Measurements from ENCODE around the gene LPP. TPM values are rescaled to one million over a fixed set of nuclear protein-coding genes. Genes with fewer than 3 reads are reported as not detected.

Gene LPP
- total RNA-seq, 1 experiment from 2014 or later, result 20.4 TPM

GRCh38 chr3:188589771-188590170 lies 435.8 kb downstream of the LPP start:
- BruUV-seq (replicated peaks), result no TSS peak
- POLR2A ChIA-PET (ENCODE audit: unreplicated experiment), result interaction anchor here (0.5 to 0.6 kb wide), 2 partner anchors 31 to 383 kb away, joined by 3 to 31 read pairs; no protein-coding TSS in a partner anchor
- CTCF ChIA-PET, result no interaction called here

GRCh38 chr3:188590557-188590956 lies 436.6 kb downstream of the LPP start:
- Histone ChIP-seq H4K20me1 (ENCODE audit: low read length) (no peaks in the 10 kb centered on the region), H3K27me3 (ENCODE audit: low read length) (no peaks in the 10 kb centered on the region), H3K9me3 (ENCODE audit: low read length) (no peaks in the 10 kb centered on the region), H3K36me3 (ENCODE audit: low read depth, low read length) (no peaks in the 10 kb centered on the region), H3K9ac (ENCODE audit: low read length) (no peak overlapping the region), H3K4me1 (ENCODE audit: insufficient read depth, low read length) (peaks cover 22% of the 10 kb centered on the region), H3K9me2 (replicated peaks; ENCODE audit: low read length) (no peaks in the 10 kb centered on the region), H2AFZ (ENCODE audit: low read length) (no peak overlapping the region), H3K4me2 (ENCODE audit: low read length) (no peak overlapping the region), H3K79me2 (ENCODE audit: low read length) (no peaks in the 10 kb centered on the region), H3K4me3 (ENCODE audit: low read length) (no peak overlapping the region), H3K27ac (ENCODE audit: low read length) (no peak overlapping the region), H3F3A (ENCODE audit: low read length, unreplicated experiment) (no peaks in the 10 kb centered on the region)
- ChIA-PET POLR2A (ENCODE audit: unreplicated experiment) (no interaction called here), CTCF (no interaction called here)
- no peak for DNase-seq
- no peak for ATAC-seq
- BruUV-seq (replicated peaks), result no TSS peak
- intact Hi-C loops (cut with micrococcal nuclease), result loop anchor here (5.0 kb wide), 1 partner anchor 108 kb away; no protein-coding TSS in a partner anchor
- TF ChIP-seq EZH2phosphoT487 (IDR thresholded peaks at IDR 0.05; ENCODE audit: borderline replicate concordance, low read length), result no peak
- TF ChIP-seq CTCF (conservative IDR thresholded peaks at IDR 0.05; ENCODE audit: low read depth, low read length), result no peak
- TF ChIP-seq EZH2 (IDR thresholded peaks at IDR 0.05; ENCODE audit: low read length, unreplicated experiment), result no peak

More at GRCh38 chr3:188589771-188590170, 435.8 kb downstream of the LPP start:
- peaks cover 22% of the 10 kb centered on the region for H3K4me1 ChIP-seq (ENCODE audit: insufficient read depth, low read length)
- intact Hi-C loops (cut with micrococcal nuclease), result loop anchor here (5.0 to 10.0 kb wide), 3 partner anchors 107 to 845 kb away; partner anchors contain the start of gene BCL6
- no peak overlapping the region for H3K9ac ChIP-seq (ENCODE audit: low read length)
- no peaks in the 10 kb centered on the region for H3K27me3 ChIP-seq (ENCODE audit: low read length)
- no peak for ATAC-seq
- no peaks in the 10 kb centered on the region for H3K36me3 ChIP-seq (ENCODE audit: low read depth, low read length)
- no peaks in the 10 kb centered on the region for H3K9me3 ChIP-seq (ENCODE audit: low read length)
- TF ChIP-seq EZH2 (IDR thresholded peaks at IDR 0.05; ENCODE audit: low read length, unreplicated experiment) (no peak), CTCF (conservative IDR thresholded peaks at IDR 0.05; ENCODE audit: low read depth, low read length) (no peak), EZH2phosphoT487 (IDR thresholded peaks at IDR 0.05; ENCODE audit: borderline replicate concordance, low read length) (no peak)
- H2AFZ ChIP-seq (ENCODE audit: low read length), result no peak overlapping the region
- no peaks in the 10 kb centered on the region for H3K9me2 ChIP-seq (replicated peaks; ENCODE audit: low read length)
- no peak overlapping the region for H3K4me2 ChIP-seq (ENCODE audit: low read length)
- no peak overlapping the region for H3K4me3 ChIP-seq (ENCODE audit: low read length)
- H3K79me2 ChIP-seq (ENCODE audit: low read length), result no peaks in the 10 kb centered on the region
- DNase-seq, result no peak
- H3F3A ChIP-seq (ENCODE audit: low read length, unreplicated experiment), result no peaks in the 10 kb centered on the region
- no peak overlapping the region for H3K27ac ChIP-seq (ENCODE audit: low read length)
- no peaks in the 10 kb centered on the region for H4K20me1 ChIP-seq (ENCODE audit: low read length)

DNA sequence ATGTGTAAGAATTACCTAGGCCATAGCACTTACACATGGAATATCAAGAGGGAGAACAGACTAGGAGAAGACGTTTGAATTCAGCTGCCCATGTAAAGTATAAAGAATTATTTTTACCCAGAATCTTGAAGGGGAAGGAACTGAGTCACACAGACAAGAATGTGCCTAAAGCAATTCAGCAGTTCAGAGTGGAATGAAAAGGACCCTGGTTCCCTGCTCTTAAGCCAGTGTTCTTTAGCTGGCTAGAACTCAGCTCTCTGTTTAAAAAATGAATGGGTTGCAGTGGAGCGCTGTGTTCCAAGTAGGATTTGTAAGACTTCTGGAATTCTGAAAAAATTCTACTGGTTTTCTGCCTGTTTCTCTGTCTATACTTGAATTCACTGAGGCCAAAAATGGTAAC lies 440.2 kb downstream of the LPP start:
- ChIA-PET CTCF (no interaction called here), POLR2A (ENCODE audit: unreplicated experiment) (interaction anchor here (0.5 to 0.8 kb wide), 5 partner anchors 8 to 338 kb away, joined by 3 to 8 read pairs (median 5); no protein-coding TSS in a partner anchor)
- H3K36me3 ChIP-seq (ENCODE audit: low read depth, low read length), result no peaks in the 10 kb centered on the region
- TF ChIP-seq EZH2 (IDR thresholded peaks at IDR 0.05; ENCODE audit: low read length, unreplicated experiment), result no peak
- no peak for TF ChIP-seq CTCF (conservative IDR thresholded peaks at IDR 0.05; ENCODE audit: low read depth, low read length)
- TF ChIP-seq EZH2phosphoT487 (IDR thresholded peaks at IDR 0.05; ENCODE audit: borderline replicate concordance, low read length), result no peak
- peaks cover 38% of the 10 kb centered on the region for H3K4me1 ChIP-seq (ENCODE audit: insufficient read depth, low read length)
- no peaks in the 10 kb centered on the region for H3K9me3 ChIP-seq (ENCODE audit: low read length)
- no peaks in the 10 kb centered on the region for H3K9me2 ChIP-seq (replicated peaks; ENCODE audit: low read length)
- DNase-seq (peak; percentile 86), ATAC-seq (peak; percentile 83)
- intact Hi-C loops (cut with micrococcal nuclease), result loop anchor here (5.0 kb wide), 1 partner anchor 112 kb away; no protein-coding TSS in a partner anchor
- peak overlapping the region; percentile 36; the same call in 1 of the 2 replicates for H3K4me3 ChIP-seq (ENCODE audit: low read length)
- peak overlapping the region; percentile 15; the same call in 1 of the 2 replicates for H3K9ac ChIP-seq (ENCODE audit: low read length)
- no peaks in the 10 kb centered on the region for H3K27me3 ChIP-seq (ENCODE audit: low read length)
- no peaks in the 10 kb centered on the region for H3K79me2 ChIP-seq (ENCODE audit: low read length)
- H2AFZ ChIP-seq (ENCODE audit: low read length), result 0 out of 2 replicates have a peak overlapping the region, but pooled peaks have one; percentile 42
- peak overlapping the region; percentile 77 for H3K27ac ChIP-seq (ENCODE audit: low read length)
- no TSS peak for BruUV-seq (replicated peaks)
- H3F3A ChIP-seq (ENCODE audit: low read length, unreplicated experiment), result no peaks in the 10 kb centered on the region
- no peaks in the 10 kb centered on the region for H4K20me1 ChIP-seq (ENCODE audit: low read length)
- H3K4me2 ChIP-seq (ENCODE audit: low read length), result peak overlapping the region; percentile 70

All from PC-3 (cell line).